OCI-LY3 (cell line): ENCODE results near the gene CTNS.

Source experiments
- EZH2phosphoT487 ChIP-seq: fragments of 200-600 bp; shearing (Covaris generic); IDR thresholded peaks from 2 replicates; pipeline ENCODE4 v1.6.1; 2018; ENCODE audit warnings: antibody characterized with exemption, mixed run types, low read depth
- TF ChIP-seq, protein P1 (sequence below): fragments of 200-600, 300-600 bp; sonication (generic); IDR thresholded peaks from 2 replicates; pipeline ENCODE4 v1.5.1; 2014; ENCODE audit warnings: antibody characterized with exemption, low read length, low read depth

DNA sequence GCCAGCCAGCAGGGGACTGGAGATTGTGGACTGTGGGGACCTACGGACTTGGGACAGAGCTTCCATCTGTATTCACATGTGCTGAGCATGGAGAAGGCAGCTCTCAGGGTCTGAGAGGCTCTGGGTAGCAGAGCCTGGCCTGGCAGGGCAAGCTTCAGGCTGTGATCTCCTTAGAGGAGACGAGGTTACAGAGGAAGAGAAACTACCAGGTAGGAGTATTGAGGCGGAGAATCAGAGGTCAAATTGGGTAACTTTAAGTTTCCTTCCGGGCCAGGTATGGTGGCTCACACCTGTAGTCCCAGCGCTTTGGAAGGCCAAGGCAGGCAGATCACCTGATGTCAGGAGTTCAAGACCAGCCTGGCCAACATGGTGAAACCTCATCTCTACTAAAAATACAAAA lies 8.8 kb downstream of the CTNS start:
- TF ChIP-seq, protein P1, sequence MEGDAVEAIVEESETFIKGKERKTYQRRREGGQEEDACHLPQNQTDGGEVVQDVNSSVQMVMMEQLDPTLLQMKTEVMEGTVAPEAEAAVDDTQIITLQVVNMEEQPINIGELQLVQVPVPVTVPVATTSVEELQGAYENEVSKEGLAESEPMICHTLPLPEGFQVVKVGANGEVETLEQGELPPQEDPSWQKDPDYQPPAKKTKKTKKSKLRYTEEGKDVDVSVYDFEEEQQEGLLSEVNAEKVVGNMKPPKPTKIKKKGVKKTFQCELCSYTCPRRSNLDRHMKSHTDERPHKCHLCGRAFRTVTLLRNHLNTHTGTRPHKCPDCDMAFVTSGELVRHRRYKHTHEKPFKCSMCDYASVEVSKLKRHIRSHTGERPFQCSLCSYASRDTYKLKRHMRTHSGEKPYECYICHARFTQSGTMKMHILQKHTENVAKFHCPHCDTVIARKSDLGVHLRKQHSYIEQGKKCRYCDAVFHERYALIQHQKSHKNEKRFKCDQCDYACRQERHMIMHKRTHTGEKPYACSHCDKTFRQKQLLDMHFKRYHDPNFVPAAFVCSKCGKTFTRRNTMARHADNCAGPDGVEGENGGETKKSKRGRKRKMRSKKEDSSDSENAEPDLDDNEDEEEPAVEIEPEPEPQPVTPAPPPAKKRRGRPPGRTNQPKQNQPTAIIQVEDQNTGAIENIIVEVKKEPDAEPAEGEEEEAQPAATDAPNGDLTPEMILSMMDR: no peak
- TF ChIP-seq EZH2phosphoT487: no peak
